Measurements from ENCODE around the gene LAMA4. TPM values are rescaled to one million over a fixed set of nuclear protein-coding genes. Genes with fewer than 3 reads are reported as not detected.

LAMA4 gene
- total and polyA plus RNA-seq, 5 donors from 2014 or later: not detected

DNA sequence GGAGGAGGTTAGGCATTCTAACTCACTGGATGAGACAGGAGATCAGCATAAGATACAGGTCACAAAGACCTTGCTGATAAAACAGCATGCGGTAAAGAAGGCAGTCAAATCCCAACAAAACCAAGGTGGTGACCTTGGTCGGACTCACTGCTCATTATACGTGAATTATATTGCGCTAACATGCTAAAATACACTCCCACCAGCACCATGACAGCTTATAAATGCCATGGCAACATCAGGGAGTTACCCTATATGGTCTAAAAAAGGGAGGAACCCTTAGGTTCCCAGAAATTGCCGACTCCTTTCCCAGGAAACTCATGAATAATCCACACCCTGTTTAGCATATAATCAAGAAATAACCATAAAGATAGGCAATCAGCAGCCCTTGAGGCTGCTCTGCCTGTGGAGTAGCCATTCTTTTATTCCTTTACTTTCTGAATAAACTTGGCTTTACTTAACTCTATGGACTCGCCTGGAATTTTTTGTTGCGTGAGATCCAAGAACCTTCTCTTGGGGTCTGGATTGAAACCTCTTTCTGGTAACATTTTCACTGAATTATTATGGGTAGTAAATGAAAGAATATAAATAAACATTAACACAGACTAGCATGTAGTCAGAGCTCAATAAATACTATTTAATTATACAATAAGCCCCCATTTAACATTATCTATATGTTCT, 3.0 kb upstream of the LAMA4 start:
- no peak for ATAC-seq (ENCODE audit: low read depth in 2 of 2)
- no peaks in the 10 kb centered on the region for H3K9me3 Mint-ChIP-seq
- Histone ChIP-seq H3K4me3 (ENCODE audit: low read depth, low read length) (no peak overlapping the region), H3K36me3 (ENCODE audit: control insufficient read depth, insufficient read depth, low read length) (no peaks in the 10 kb centered on the region), H3K27ac (ENCODE audit: insufficient read depth, low read length, poor library complexity, severe bottlenecking) (no peak overlapping the region), H3K4me1 (ENCODE audit: control insufficient read depth, insufficient read depth, low read length, poor library complexity, severe bottlenecking) (peaks cover 7% of the 10 kb centered on the region), H3K9me3 (ENCODE audit: control insufficient read depth in 2 of 2, low read length in 2 of 2) (no peaks in the 10 kb centered on the region), H3K27me3 (ENCODE audit: control insufficient read depth, insufficient read depth, low read length) (peaks cover 20% of the 10 kb centered on the region)
- peaks cover 34% of the 10 kb centered on the region for H3K27me3 Mint-ChIP-seq
- H3K4me1 Mint-ChIP-seq: peaks cover 4 to 14% (median 6%) of the 10 kb centered on the region in 4 donors
- no peak overlapping the region for H3K4me3 Mint-ChIP-seq
- no peak overlapping the region for H3K27ac Mint-ChIP-seq
- no peak for DNase-seq
- H3K36me3 Mint-ChIP-seq: no peaks in the 10 kb centered on the region

- DNase-seq: no peak
- peaks cover 0 to 3% (median 0%) of the 10 kb centered on the region in 7 donors for H3K9me3 Mint-ChIP-seq
- H3K27ac Mint-ChIP-seq: no peak overlapping the region
- no peak for ATAC-seq (ENCODE audit: low read depth in 2 of 2)
- H3K4me1 ChIP-seq (ENCODE audit: control insufficient read depth, insufficient read depth, low read length, poor library complexity, severe bottlenecking): peaks cover 7% of the 10 kb centered on the region
- no peaks in the 10 kb centered on the region for H3K36me3 Mint-ChIP-seq
- peaks cover 38% of the 10 kb centered on the region for H3K27me3 Mint-ChIP-seq
- H3K27me3 ChIP-seq (ENCODE audit: control insufficient read depth, insufficient read depth, low read length): peaks cover 26% of the 10 kb centered on the region
- peaks cover 4 to 14% (median 6%) of the 10 kb centered on the region in 4 donors for H3K4me1 Mint-ChIP-seq
- H3K4me3 ChIP-seq (ENCODE audit: low read depth, low read length): no peak overlapping the region
- H3K36me3 ChIP-seq (ENCODE audit: control insufficient read depth, insufficient read depth, low read length): no peaks in the 10 kb centered on the region
- H3K27ac ChIP-seq (ENCODE audit: insufficient read depth, low read length, poor library complexity, severe bottlenecking): no peak overlapping the region
- H3K9me3 ChIP-seq (ENCODE audit: control insufficient read depth in 2 of 2, low read length in 2 of 2): no peaks in the 10 kb centered on the region
- H3K4me3 Mint-ChIP-seq: peak overlapping the region in 1 of 4 donors; percentile 16
Observed at GRCh38 chr6:112254921-112255320, 554 bp upstream of the LAMA4 start.

- Histone ChIP-seq H3K27me3 (ENCODE audit: control insufficient read depth, insufficient read depth, low read length) (peaks cover 26% of the 10 kb centered on the region), H3K27ac (ENCODE audit: insufficient read depth, low read length, poor library complexity, severe bottlenecking) (no peak overlapping the region), H3K4me1 (ENCODE audit: control insufficient read depth, insufficient read depth, low read length, poor library complexity, severe bottlenecking) (peaks cover 7% of the 10 kb centered on the region), H3K36me3 (ENCODE audit: control insufficient read depth, insufficient read depth, low read length) (no peaks in the 10 kb centered on the region), H3K4me3 (ENCODE audit: low read depth, low read length) (no peak overlapping the region), H3K9me3 (ENCODE audit: control insufficient read depth in 2 of 2, low read length in 2 of 2) (no peaks in the 10 kb centered on the region)
- DNase-seq: peak in 1 of 3 donors; percentile 8
- Mint-ChIP-seq H3K9me3 (peaks cover 0 to 3% (median 0%) of the 10 kb centered on the region in 7 donors), H3K4me3 (peak overlapping the region in 2 of 4 donors; percentile 49 to 53), H3K27me3 (peaks cover 43% of the 10 kb centered on the region), H3K27ac (no peak overlapping the region), H3K4me1 (peaks cover 4 to 14% (median 6%) of the 10 kb centered on the region in 4 donors), H3K36me3 (no peaks in the 10 kb centered on the region)
- no peak for ATAC-seq (ENCODE audit: low read depth in 2 of 2)
Observed at GRCh38 chr6:112253498-112253840, 898 bp downstream of the LAMA4 start.

- Histone ChIP-seq H3K4me3 (ENCODE audit: low read depth, low read length) (no peak overlapping the region), H3K36me3 (ENCODE audit: control insufficient read depth, insufficient read depth, low read length) (no peaks in the 10 kb centered on the region), H3K9me3 (ENCODE audit: control insufficient read depth in 2 of 2, low read length in 2 of 2) (no peaks in the 10 kb centered on the region), H3K27me3 (ENCODE audit: control insufficient read depth, insufficient read depth, low read length) (peaks cover 26% of the 10 kb centered on the region), H3K4me1 (ENCODE audit: control insufficient read depth, insufficient read depth, low read length, poor library complexity, severe bottlenecking) (peaks cover 7% of the 10 kb centered on the region), H3K27ac (ENCODE audit: insufficient read depth, low read length, poor library complexity, severe bottlenecking) (no peak overlapping the region)
- H3K27me3 Mint-ChIP-seq: peaks cover 43% of the 10 kb centered on the region
- no peak overlapping the region for H3K27ac Mint-ChIP-seq
- peak overlapping the region in 1 of 4 donors; percentile 49 for H3K4me3 Mint-ChIP-seq
- H3K9me3 Mint-ChIP-seq: peaks cover 0 to 3% (median 0%) of the 10 kb centered on the region in 7 donors
- no peaks in the 10 kb centered on the region for H3K36me3 Mint-ChIP-seq
- ATAC-seq (ENCODE audit: low read depth in 2 of 2) (no peak), DNase-seq (no peak)
- peaks cover 4 to 14% (median 6%) of the 10 kb centered on the region in 4 donors for H3K4me1 Mint-ChIP-seq
Observed at GRCh38 chr6:112252571-112253497, 1.5 kb downstream of the LAMA4 start.

DNA sequence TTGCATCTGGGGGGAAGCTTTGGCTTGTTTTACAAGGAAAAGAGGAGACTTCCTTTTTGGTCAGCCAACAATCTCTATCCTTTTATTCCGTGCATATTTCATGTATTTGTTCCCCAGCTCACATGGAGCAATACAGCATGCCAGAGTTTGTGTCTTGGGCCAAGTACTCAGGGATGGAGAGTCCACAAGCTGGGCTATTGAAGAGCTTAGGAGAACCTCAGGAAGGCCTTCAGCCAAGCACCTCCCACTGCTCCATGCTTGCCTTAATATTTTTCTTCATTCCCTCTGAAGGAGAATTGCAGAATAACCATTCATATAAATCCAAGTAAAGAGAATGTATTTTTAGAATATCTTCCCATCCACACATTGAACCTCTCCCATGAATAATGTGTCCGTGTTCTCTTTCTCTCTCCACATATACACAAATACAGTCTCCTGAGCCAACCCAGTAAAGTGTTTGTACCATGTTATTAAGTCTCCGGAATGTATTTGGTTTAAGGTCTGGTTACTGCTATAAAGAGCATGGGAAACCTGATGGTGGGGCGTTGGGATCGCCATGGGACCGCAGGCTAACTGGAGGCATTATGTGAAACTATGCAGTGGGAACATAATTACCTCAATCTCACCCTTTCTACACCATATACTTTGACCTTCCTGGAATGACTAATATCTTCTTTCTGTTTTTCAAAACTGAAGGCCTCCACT, 3.0 kb downstream of the LAMA4 start:
- Histone ChIP-seq H3K36me3 (ENCODE audit: control insufficient read depth, insufficient read depth, low read length) (no peaks in the 10 kb centered on the region), H3K4me1 (ENCODE audit: control insufficient read depth, insufficient read depth, low read length, poor library complexity, severe bottlenecking) (peaks cover 7% of the 10 kb centered on the region), H3K27ac (ENCODE audit: insufficient read depth, low read length, poor library complexity, severe bottlenecking) (no peak overlapping the region), H3K9me3 (ENCODE audit: control insufficient read depth in 2 of 2, low read length in 2 of 2) (no peaks in the 10 kb centered on the region), H3K4me3 (ENCODE audit: low read depth, low read length) (no peak overlapping the region), H3K27me3 (ENCODE audit: control insufficient read depth, insufficient read depth, low read length) (peaks cover 26% of the 10 kb centered on the region)
- peaks cover 44% of the 10 kb centered on the region for H3K27me3 Mint-ChIP-seq
- no peak overlapping the region for H3K27ac Mint-ChIP-seq
- H3K4me3 Mint-ChIP-seq: no peak overlapping the region
- peaks cover 0 to 4% (median 0%) of the 10 kb centered on the region in 7 donors for H3K9me3 Mint-ChIP-seq
- ATAC-seq (ENCODE audit: low read depth in 2 of 2) (no peak), DNase-seq (no peak)
- H3K4me1 Mint-ChIP-seq: peaks cover 4 to 14% (median 6%) of the 10 kb centered on the region in 4 donors
- H3K36me3 Mint-ChIP-seq: no peaks in the 10 kb centered on the region

GRCh38 chr6:112249489-112249888, 4.9 kb downstream of the LAMA4 start:
- Mint-ChIP-seq H3K27ac (no peak overlapping the region), H3K27me3 (peaks cover 42% of the 10 kb centered on the region), H3K9me3 (peaks cover 0 to 4% (median 0%) of the 10 kb centered on the region in 7 donors)

GRCh38 chr6:112247275-112247674, 7.1 kb downstream of the LAMA4 start:
- DNase-seq: no peak
- Mint-ChIP-seq H3K27ac (no peak overlapping the region), H3K4me3 (no peak overlapping the region), H3K4me1 (no peaks in the 10 kb centered on the region), H3K27me3 (peaks cover 33% of the 10 kb centered on the region), H3K36me3 (no peaks in the 10 kb centered on the region), H3K9me3 (peaks cover 0 to 5% (median 0%) of the 10 kb centered on the region in 7 donors)
- no peak for ATAC-seq (ENCODE audit: low read depth in 2 of 2)
- Histone ChIP-seq H3K4me1 (ENCODE audit: control insufficient read depth, insufficient read depth, low read length, poor library complexity, severe bottlenecking) (no peaks in the 10 kb centered on the region), H3K9me3 (ENCODE audit: control insufficient read depth in 2 of 2, low read length in 2 of 2) (no peaks in the 10 kb centered on the region), H3K27me3 (ENCODE audit: control insufficient read depth, insufficient read depth, low read length) (peaks cover 8% of the 10 kb centered on the region), H3K27ac (ENCODE audit: insufficient read depth, low read length, poor library complexity, severe bottlenecking) (no peak overlapping the region), H3K36me3 (ENCODE audit: control insufficient read depth, insufficient read depth, low read length) (no peaks in the 10 kb centered on the region), H3K4me3 (ENCODE audit: low read depth, low read length) (no peak overlapping the region)

More at GRCh38 chr6:112249489-112249888, 4.9 kb downstream of the LAMA4 start:
- Mint-ChIP-seq H3K4me1 (peaks cover 2 to 10% (median 4%) of the 10 kb centered on the region in 4 donors), H3K36me3 (no peaks in the 10 kb centered on the region), H3K4me3 (no peak overlapping the region)
- ATAC-seq (ENCODE audit: low read depth in 2 of 2) (no peak), DNase-seq (no peak)
- H3K36me3 ChIP-seq (ENCODE audit: control insufficient read depth, insufficient read depth, low read length): no peaks in the 10 kb centered on the region
- H3K4me1 ChIP-seq (ENCODE audit: control insufficient read depth, insufficient read depth, low read length, poor library complexity, severe bottlenecking): peaks cover 7% of the 10 kb centered on the region
- H3K9me3 ChIP-seq (ENCODE audit: control insufficient read depth in 2 of 2, low read length in 2 of 2): no peaks in the 10 kb centered on the region
- peaks cover 15% of the 10 kb centered on the region for H3K27me3 ChIP-seq (ENCODE audit: control insufficient read depth, insufficient read depth, low read length)
- H3K4me3 ChIP-seq (ENCODE audit: low read depth, low read length): no peak overlapping the region
- no peak overlapping the region for H3K27ac ChIP-seq (ENCODE audit: insufficient read depth, low read length, poor library complexity, severe bottlenecking)

Measured in CD4-positive, CD25-positive, alpha-beta regulatory T cell (primary cell).